Neural progenitor cell (in vitro differentiated cells): ENCODE measurements around the gene OPCML. TPM values are rescaled to one million over a fixed set of nuclear protein-coding genes. Genes with fewer than 3 reads are reported as not detected.

ENCODE experiments used
- DNase-seq: peaks from one replicate; pipeline ENCODE4 v3.0.0-alpha.2; 2016; ENCODE audit warnings: low spot score
- H2AFZ ChIP-seq: fragments of 200-600 bp; sonication (generic); replicated peaks from 2 replicates; pipeline ENCODE4 v1.6.1; 2016; ENCODE audit warnings: antibody characterized with exemption
- H3F3A ChIP-seq: fragments of 200-600 bp; sonication (generic); 2 replicates; pipeline ENCODE4 v1.6.1; 2016; ENCODE audit warnings: antibody characterized with exemption, low read depth
- H3K27ac ChIP-seq: fragments of 200-600 bp; sonication (generic); 2 replicates; pipeline ENCODE4 v1.5.1; 2016; ENCODE audit warnings: mild to moderate bottlenecking
- H3K27me3 ChIP-seq: fragments of 200-600 bp; sonication (generic); 2 replicates; pipeline ENCODE4 v1.6.1; 2016; ENCODE audit warnings: mild to moderate bottlenecking, moderate library complexity
- H3K36me3 ChIP-seq: fragments of 200-600 bp; sonication (generic); 2 replicates; pipeline ENCODE4 v1.5.1; 2016
- H3K4me1 ChIP-seq: fragments of 200-600 bp; sonication (generic); 2 replicates; pipeline ENCODE4 v1.6.1; 2016; ENCODE audit warnings: mixed run types
- H3K4me2 ChIP-seq: fragments of 200-600 bp; sonication (generic); 2 replicates; pipeline ENCODE4 v1.6.1; 2016
- H3K4me3 ChIP-seq: fragments of 200-600 bp; sonication (generic); 2 replicates; pipeline ENCODE4 v1.5.1; 2016
- H3K79me2 ChIP-seq: fragments of 200-600 bp; sonication (generic); 2 replicates; pipeline ENCODE4 v1.6.1; 2016; ENCODE audit warnings: low read depth
- H3K9ac ChIP-seq: fragments of 200-600 bp; sonication (generic); 2 replicates; pipeline ENCODE4 v1.6.1; 2016
- H3K9me3 ChIP-seq: fragments of 200-600 bp; sonication (generic); 2 replicates; pipeline ENCODE4 v1.5.1; 2016; ENCODE audit warnings: low read depth
- H4K20me1 ChIP-seq: fragments of 200-600 bp; sonication (generic); 2 replicates; pipeline ENCODE4 v1.6.1; 2016; ENCODE audit warnings: low read depth
- H3K27ac Mint-ChIP-seq: 3 replicates; pipeline ENCODE4 v1.8.0; 2021; ENCODE audit warnings: mixed read lengths
- H3K27me3 Mint-ChIP-seq: 2 replicates; pipeline ENCODE4 v1.8.0; 2022; ENCODE audit warnings: low read depth, mild to moderate bottlenecking, inconsistent platforms, moderate library complexity, mixed read lengths; ENCODE audit not compliant: insufficient read depth
- H3K36me3 Mint-ChIP-seq: 3 replicates; pipeline ENCODE4 v1.8.0; 2021; ENCODE audit warnings: mixed read lengths
- H3K4me1 Mint-ChIP-seq: 3 replicates; pipeline ENCODE4 v1.8.0; 2021; ENCODE audit warnings: mixed read lengths
- H3K4me3 Mint-ChIP-seq: 3 replicates; pipeline ENCODE4 v1.8.0; 2021; ENCODE audit warnings: mild to moderate bottlenecking, moderate library complexity, mixed read lengths
- H3K9me3 Mint-ChIP-seq: 3 replicates; pipeline ENCODE4 v1.8.0; 2020; ENCODE audit warnings: mixed read lengths
- CTCF ChIP-seq: fragments of 200-600 bp; sonication (generic); IDR thresholded peaks from 2 replicates; pipeline ENCODE4 v1.5.1; 2017; ENCODE audit warnings: antibody characterized with exemption, mild to moderate bottlenecking
- EZH2 ChIP-seq: fragments of 200-600 bp; sonication (generic); IDR thresholded peaks from 2 replicates; pipeline ENCODE4 v1.6.1; 2017; ENCODE audit warnings: antibody characterized with exemption, mild to moderate bottlenecking, moderate library complexity
- EZH2phosphoT487 ChIP-seq: fragments of 200-600 bp; sonication (generic); IDR thresholded peaks from 2 replicates; pipeline ENCODE4 v1.6.1; 2017; ENCODE audit warnings: antibody characterized with exemption
- total RNA-seq: library from RNA; depleted of rRNA; stranded (reverse); fragments of >200 nt; gene quantifications from 2 replicates; pipeline ENCODE4 v1.2.3, GENCODE V29; 2015; ENCODE audit warnings: low replicate concordance

OPCML gene
- total RNA-seq, 1 donor from 2014 or later = 0.02 TPM

DNA sequence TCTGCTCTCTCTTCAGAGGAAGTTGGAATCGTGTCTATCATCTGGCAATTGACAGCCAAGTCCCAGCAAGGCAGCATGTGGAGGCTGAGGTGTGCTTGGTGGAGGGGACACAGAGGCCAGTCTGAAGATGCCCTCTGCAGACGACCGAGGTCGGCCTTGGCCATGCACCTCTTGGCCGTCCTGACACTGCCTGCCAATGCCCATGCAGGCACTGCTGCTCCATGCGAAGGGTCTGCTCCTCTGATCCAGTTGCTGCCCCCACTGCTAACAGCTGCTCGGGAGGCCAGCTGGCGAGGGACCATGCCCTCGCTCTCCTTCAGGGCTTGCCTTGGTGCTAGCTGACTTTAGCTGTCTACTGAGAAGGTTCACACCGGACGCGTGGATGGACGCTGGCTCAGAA, 527.9 kb downstream of the OPCML start:
- peaks cover 24% of the 10 kb centered on the region for H3K9me3 Mint-ChIP-seq
- H4K20me1 ChIP-seq = no peaks in the 10 kb centered on the region
- no peak overlapping the region for H3K27ac ChIP-seq
- H3K4me1 Mint-ChIP-seq = peaks cover 9% of the 10 kb centered on the region
- no peak overlapping the region for H2AFZ ChIP-seq
- no peak overlapping the region for H3K4me2 ChIP-seq
- no peak for DNase-seq
- no peaks in the 10 kb centered on the region for H3F3A ChIP-seq
- peaks cover 4% of the 10 kb centered on the region for H3K27me3 Mint-ChIP-seq
- no peaks in the 10 kb centered on the region for H3K79me2 ChIP-seq
- H3K36me3 Mint-ChIP-seq = no peaks in the 10 kb centered on the region
- H3K4me3 Mint-ChIP-seq = no peak overlapping the region
- no peak overlapping the region for H3K27ac Mint-ChIP-seq
- no peak overlapping the region for H3K4me3 ChIP-seq
- peaks cover 5% of the 10 kb centered on the region for H3K4me1 ChIP-seq
- no peak for TF ChIP-seq EZH2
- no peak for TF ChIP-seq CTCF
- no peak for TF ChIP-seq EZH2phosphoT487
- no peak overlapping the region for H3K9ac ChIP-seq
- no peaks in the 10 kb centered on the region for H3K36me3 ChIP-seq
- H3K9me3 ChIP-seq = no peaks in the 10 kb centered on the region
- H3K27me3 ChIP-seq = no peaks in the 10 kb centered on the region

DNA sequence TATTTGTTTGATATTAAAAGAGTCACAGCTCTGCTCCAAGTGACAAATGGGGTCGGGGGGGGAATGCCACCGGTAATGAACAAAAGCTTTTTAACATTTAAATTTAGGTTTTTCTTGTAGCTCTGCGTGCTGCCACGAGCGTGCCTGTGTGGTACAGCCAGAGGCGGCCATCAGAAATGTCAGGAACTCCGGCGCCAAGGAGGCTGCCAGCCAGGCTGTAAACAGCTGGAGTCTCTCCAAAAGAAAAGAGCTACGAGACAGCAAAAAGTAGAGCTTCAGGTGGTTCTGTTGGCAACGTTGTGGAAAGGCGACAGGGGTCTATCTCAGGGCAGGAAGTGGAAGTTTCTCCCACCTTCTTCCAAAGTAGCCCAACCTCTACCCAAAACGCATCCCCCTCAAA, 532.8 kb downstream of the OPCML start:
- Histone ChIP-seq H3F3A (no peaks in the 10 kb centered on the region), H3K4me1 (peaks cover 10% of the 10 kb centered on the region), H4K20me1 (no peaks in the 10 kb centered on the region), H3K27ac (no peak overlapping the region), H3K9me3 (no peaks in the 10 kb centered on the region), H3K27me3 (peaks cover 29% of the 10 kb centered on the region), H3K4me3 (no peak overlapping the region), H3K9ac (no peak overlapping the region), H3K79me2 (no peaks in the 10 kb centered on the region), H3K36me3 (no peaks in the 10 kb centered on the region), H2AFZ (peak overlapping the region; percentile 76), H3K4me2 (peak overlapping the region; percentile 47)
- peaks cover 2% of the 10 kb centered on the region for H3K27me3 Mint-ChIP-seq
- peak; percentile 36 for DNase-seq
- H3K36me3 Mint-ChIP-seq = peaks cover 1% of the 10 kb centered on the region
- peaks cover 17% of the 10 kb centered on the region for H3K4me1 Mint-ChIP-seq
- peaks cover 21% of the 10 kb centered on the region for H3K9me3 Mint-ChIP-seq
- peak overlapping the region; percentile 42 for H3K27ac Mint-ChIP-seq
- H3K4me3 Mint-ChIP-seq = no peak overlapping the region
- TF ChIP-seq CTCF (no peak), EZH2phosphoT487 (no peak), EZH2 (no peak)

DNA sequence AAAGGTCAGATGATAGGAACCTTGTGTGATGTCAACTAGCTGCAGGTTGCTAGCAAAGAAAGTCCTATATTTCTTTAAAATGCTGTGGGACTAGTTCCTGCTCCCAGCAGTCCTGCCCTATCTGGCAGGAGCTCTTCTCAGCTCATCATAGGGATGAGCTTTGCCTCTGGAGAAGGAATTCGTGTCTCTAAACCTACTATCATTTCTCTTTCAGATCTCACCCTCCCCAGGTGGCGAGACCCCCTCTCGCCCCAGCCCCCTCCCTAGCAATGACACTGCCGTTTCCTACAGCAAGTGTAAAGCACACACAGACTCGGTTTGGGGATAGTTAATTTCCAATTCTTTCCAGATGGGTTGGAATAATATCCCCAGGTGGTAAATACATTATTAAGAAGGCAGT, 533.3 kb downstream of the OPCML start:
- Histone ChIP-seq H3K27me3 (peaks cover 34% of the 10 kb centered on the region), H2AFZ (no peak overlapping the region), H3K4me1 (peaks cover 15% of the 10 kb centered on the region), H3F3A (no peaks in the 10 kb centered on the region), H3K9ac (no peak overlapping the region), H3K79me2 (no peaks in the 10 kb centered on the region), H3K27ac (no peak overlapping the region), H3K4me3 (no peak overlapping the region), H3K4me2 (no peak overlapping the region), H3K9me3 (no peaks in the 10 kb centered on the region), H3K36me3 (no peaks in the 10 kb centered on the region), H4K20me1 (no peaks in the 10 kb centered on the region)
- Mint-ChIP-seq H3K27ac (no peak overlapping the region), H3K27me3 (peaks cover 2% of the 10 kb centered on the region), H3K4me1 (peaks cover 19% of the 10 kb centered on the region), H3K36me3 (peaks cover 1% of the 10 kb centered on the region), H3K9me3 (peaks cover 21% of the 10 kb centered on the region), H3K4me3 (no peak overlapping the region)
- no peak for DNase-seq
- TF ChIP-seq EZH2phosphoT487 (no peak), EZH2 (no peak), CTCF (no peak)

- Histone ChIP-seq H3K27ac (no peak overlapping the region), H3F3A (no peaks in the 10 kb centered on the region), H3K9me3 (no peaks in the 10 kb centered on the region), H3K79me2 (no peaks in the 10 kb centered on the region), H3K36me3 (no peaks in the 10 kb centered on the region), H3K4me1 (peaks cover 29% of the 10 kb centered on the region), H3K9ac (no peak overlapping the region), H3K4me2 (no peak overlapping the region), H3K4me3 (no peak overlapping the region), H4K20me1 (no peaks in the 10 kb centered on the region), H3K27me3 (peaks cover 50% of the 10 kb centered on the region), H2AFZ (no peak overlapping the region)
- H3K27me3 Mint-ChIP-seq = peaks cover 12% of the 10 kb centered on the region
- peaks cover 14% of the 10 kb centered on the region for H3K9me3 Mint-ChIP-seq
- no peak for TF ChIP-seq EZH2
- TF ChIP-seq EZH2phosphoT487 = no peak
- no peak for TF ChIP-seq CTCF
- no peak overlapping the region for H3K27ac Mint-ChIP-seq
- no peak overlapping the region for H3K4me3 Mint-ChIP-seq
- peaks cover 34% of the 10 kb centered on the region for H3K4me1 Mint-ChIP-seq
- H3K36me3 Mint-ChIP-seq = peaks cover 1% of the 10 kb centered on the region
- no peak for DNase-seq
These were observed 534.9 kb downstream of the OPCML start for GRCh38 chr11:132997396-132997795.
